GM19397 (cell line): ENCODE results near the gene ZNF142.

Experiments
- ATAC-seq: cut with Tn5 transposase; IDR thresholded peaks from one replicate; pipeline ENCODE4 v1.9.1; 2021; ENCODE audit warnings: mild to moderate bottlenecking, moderate library complexity; ENCODE audit not compliant: unreplicated experiment

The ZNF142 gene

GRCh38 chr2:218658671-218659257 is 659 bp downstream of the ZNF142 start:
- ATAC-seq: peak; percentile 30

DNA sequence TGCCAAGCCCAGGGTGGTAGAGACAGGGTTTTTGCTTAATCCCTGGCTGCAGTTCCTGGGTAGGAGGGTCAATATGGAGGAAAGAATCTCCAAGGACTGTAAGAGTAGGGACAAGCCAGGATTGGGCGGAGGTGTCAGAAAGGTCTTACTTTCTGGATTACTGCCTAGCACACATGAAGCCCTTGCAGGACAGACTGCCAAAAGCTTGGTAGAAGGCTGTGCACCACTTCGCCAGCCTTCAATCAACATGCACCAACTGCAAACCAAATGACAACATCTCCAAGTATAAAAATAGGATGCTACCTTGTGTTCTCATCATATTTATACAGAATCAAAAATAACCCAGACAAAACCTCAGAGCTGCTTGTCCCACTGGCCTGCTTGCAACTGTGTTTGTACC is 3.7 kb downstream of the ZNF142 start:
- no peak for ATAC-seq

DNA sequence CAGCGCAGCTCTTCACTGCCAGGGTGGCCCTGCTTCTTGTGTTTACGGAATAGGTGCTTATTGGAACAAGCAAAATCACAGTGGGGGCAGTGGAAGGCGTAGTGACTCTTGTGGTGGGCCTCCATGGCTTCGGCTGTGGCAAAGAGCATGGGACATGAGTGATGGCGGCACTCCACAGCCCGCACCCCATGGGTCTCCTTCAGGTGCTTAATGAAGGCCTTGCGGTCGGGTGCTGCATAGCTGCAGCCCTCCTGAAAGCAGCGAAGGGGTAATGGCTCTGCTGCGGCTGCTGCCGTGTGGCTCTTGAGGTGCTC is 10.7 kb downstream of the ZNF142 start:
- ATAC-seq: no peak

- no peak for ATAC-seq
These were observed 11.2 kb downstream of the ZNF142 start for GRCh38 chr2:218648088-218648786.

DNA sequence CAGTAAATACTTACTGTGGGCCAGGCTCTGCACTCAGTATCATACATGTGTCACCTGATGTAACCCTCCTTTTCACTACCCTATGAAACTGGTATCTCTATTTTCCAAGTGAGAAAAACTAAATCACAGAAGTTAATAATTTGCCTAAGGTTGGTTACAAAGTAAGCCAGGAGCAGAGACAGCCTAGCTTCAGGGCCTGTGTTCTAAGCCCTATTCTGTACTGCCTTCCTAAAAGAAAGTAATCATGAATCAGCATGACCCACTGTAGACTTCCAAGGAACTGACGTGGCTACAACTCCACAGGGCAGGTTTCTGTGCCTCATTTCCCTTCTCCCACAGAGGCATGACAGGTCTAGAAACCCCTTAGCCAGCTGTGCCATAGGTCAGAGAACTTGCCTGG is 14.3 kb downstream of the ZNF142 start:
- ATAC-seq: peak; percentile 45

GRCh38 chr2:218644721-218645120 is 14.7 kb downstream of the ZNF142 start:
- no peak for ATAC-seq

DNA sequence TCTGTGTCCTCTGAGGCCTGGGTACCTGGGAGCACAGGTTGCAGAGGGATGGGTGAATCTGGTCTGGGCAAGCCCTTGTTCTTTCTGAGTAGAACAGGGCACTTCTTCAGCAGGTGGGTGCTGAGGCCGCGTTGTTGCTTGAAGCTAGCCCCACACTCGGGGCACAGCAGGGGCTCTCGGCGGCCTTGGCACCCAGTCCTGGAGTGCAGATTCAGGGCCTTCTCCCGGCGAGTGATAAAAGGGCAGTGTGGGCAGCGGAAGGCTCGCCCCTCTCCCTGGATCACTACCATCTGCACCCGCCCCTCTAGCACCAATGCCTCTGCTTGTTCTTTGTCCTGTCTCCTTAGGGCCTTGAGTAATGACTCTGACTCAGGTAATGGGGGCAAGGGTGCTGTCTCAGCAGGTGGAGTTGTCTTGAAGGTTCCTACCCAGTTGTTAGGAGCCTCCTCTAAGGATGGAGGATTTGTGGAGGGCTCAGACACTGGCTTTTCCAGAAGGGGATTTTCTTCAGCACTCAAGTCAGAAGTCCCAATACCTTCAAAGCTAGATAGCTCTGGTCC is 15.6 kb downstream of the ZNF142 start:
- no peak for ATAC-seq

GRCh38 chr2:218642786-218643185 is 16.6 kb downstream of the ZNF142 start:
- no peak for ATAC-seq

GRCh38 chr2:218642121-218642656 is 17.2 kb downstream of the ZNF142 start:
- no peak for ATAC-seq

DNA sequence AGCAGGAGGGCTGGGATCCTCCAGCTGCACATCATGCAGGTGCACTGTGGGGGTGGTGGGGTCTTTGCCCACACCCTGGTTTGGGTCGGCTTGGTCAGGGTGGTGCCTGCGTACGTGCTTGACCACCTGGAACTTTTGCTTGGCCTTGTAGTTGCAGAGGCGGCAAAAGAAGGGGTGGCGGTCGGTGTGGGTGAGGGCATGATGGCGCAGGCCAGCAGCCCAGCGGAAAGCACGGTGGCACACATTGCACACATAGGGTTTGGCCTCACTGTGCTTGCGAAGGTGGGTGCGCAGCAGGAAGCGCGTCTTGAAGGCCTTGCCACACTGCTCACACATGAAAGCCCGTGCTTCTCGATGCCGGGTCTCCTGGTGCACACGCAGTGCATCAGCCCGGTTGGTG is 21.1 kb downstream of the ZNF142 start:
- no peak for ATAC-seq

DNA sequence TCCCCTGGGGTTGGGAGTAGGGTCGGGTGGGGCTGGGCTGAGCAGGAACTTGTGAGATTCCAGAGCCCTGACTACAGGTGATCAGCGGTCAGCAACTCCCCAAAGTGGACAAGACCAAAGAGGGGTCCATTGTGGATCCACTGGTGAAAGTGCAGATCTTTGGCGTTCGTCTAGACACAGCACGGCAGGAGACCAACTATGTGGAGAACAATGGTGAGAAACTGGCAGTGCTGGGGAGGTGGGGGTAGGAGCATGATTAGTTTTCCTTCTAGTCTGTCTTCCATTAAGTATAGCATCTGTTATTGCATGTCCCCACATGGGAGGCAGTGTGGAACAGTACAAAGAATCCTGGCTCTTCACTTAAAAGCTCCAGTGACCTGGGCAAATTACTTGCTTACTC is 23.7 kb downstream of the ZNF142 start:
- no peak for ATAC-seq

GRCh38 chr2:218631837-218632236 is 27.6 kb downstream of the ZNF142 start:
- no peak for ATAC-seq

DNA sequence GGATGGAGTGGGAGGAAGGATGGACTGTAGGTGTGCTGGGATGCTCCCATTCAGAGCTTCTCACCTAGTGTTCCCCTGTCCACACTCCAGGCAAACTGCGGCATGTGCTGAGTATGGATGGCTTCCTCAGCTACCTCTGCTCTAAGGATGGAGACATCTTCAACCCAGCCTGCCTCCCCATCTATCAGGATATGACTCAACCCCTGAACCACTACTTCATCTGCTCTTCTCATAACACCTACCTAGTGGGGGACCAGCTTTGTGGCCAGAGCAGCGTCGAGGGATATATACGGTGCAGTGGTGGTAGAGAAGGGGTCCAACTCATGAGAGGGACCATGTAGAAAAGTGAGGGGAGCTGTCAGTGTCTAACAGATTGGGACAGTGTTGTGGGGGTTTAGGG is 31.5 kb downstream of the ZNF142 start:
- ATAC-seq: no peak

- ATAC-seq: no peak
These were observed 33.1 kb downstream of the ZNF142 start for GRCh38 chr2:218626369-218626768.

DNA sequence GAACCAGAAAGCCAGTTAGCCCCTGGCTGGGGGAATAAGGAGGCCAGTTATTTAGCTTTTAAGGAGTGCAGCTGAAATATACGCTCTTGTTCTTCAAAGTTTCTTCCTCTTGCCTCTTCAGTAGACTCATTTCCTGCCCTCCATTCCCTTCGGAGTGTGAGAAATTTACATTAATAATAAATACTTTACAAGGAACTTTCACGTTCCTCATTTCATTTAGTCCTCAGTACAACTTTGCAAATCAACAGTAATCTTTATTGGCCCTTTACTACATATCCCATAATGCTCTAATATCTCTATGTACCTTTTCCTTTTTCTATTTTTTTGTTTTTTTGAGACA is 36.1 kb downstream of the ZNF142 start:
- no peak for ATAC-seq

DNA sequence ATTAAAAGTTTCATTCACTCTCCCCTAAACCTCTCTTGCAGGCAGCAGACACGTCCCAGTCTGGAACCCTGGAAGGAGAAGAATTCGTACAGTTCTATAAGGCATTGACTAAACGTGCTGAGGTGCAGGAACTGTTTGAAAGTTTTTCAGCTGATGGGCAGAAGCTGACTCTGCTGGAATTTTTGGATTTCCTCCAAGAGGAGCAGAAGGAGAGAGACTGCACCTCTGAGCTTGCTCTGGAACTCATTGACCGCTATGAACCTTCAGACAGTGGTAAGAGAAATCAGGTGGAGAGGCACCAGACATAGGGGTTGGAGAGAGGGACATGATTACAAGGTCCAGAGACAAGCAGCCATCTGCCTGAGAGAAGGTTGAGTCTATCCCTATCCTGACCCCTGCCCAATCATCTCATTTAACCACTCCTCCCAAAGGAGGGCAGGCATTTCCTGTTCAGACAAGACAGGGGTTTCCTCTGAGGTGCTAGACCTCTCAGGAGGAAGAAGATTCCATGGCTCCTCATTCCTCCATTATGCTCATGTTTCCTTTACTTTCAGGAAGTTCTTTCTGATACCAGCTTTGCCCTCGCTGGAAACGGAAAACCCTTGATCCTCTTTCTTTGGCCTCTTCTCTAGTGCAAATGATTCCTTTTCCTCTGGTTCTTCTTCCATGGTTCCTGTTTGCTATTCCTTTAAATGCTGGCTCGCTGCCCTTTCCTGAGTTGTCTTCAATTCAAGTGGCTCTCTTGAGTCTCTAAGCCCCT is 36.6 kb downstream of the ZNF142 start:
- no peak for ATAC-seq

GRCh38 chr2:218621007-218621406 is 38.4 kb downstream of the ZNF142 start:
- no peak for ATAC-seq

DNA sequence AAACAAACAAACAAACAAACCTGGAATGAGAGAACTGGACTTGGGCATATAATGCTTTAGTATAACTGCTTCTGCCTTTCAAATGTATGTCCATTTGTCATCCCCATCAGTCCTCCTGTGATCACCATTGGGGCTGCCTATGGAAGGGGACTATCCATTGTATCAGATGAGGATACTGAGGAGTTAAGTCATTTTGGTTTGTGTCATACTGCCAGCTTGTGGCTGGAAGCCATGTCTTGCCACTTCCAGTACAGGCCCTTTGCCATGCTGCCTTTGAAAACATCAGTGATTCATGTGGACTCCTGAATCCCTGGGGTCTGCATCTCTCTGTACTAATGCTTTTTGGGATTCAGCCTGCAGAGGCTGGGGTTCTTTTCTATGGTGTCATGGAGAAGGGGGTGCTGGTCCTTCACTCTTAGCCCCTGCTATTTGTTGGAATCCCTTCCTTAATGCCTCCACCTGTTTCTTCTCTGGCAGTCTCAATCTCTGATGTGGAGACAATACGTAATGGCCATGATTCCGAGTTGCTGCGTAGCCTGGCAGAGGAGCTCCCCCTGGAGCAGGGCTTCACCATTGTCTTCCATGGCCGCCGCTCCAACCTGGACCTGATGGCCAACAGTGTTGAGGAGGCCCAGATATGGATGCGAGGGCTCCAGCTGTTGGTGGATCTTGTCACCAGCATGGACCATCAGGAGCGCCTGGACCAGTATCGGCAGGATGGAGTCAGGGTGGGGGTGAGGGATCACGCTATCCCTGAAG is 41.1 kb downstream of the ZNF142 start:
- ATAC-seq: no peak

DNA sequence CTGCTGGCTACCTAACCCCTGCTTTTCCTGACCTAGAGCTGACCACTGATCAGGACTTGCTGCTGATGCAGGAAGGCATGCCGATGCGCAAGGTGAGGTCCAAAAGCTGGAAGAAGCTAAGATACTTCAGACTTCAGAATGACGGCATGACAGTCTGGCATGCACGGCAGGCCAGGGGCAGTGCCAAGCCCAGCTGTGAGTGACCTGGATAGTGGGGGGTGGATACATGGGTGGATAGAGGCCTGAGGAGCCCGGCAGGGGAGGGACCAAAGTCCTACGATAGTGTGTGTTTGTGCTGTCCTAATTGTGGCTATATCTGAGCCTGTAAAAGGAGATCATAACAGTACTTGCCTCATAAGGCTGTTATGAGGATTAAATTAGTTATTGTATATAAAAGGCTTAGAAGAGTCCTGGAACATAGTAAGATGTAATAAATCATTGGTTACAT is 43.5 kb downstream of the ZNF142 start:
- no peak for ATAC-seq

DNA sequence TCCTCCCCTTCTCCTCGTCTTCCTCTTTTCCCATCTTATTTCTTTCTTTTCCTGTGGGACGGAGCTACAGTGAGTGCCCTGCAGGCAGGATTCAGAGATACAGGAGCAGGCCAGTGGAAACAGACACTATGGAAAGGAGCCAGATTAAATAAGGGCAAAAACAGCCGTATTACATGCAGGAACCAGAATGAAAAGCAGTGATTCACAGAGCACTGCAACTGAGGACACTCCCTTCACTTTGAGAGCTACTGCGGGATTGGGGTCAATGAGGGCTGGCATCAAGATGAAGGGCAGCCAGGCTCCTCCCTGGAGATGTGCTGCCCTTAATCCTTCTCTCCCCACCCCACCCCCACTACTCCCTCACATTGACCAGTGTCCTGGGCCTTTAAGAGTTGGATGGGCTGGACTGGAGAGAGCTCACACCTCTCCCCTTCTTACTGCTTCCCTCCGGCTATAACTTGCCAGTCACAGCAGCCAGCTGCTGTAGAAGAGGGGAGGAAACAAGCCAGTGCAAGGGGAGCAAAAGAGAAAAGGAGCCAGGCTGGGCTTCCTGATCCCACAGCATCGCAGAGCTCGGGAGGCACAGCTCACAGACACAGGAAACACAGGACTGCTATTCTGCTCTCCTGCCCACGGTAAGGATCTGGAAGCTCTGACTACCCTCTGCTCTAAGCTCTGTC is 51.8 kb downstream of the ZNF142 start, which contains the start of gene PLCD4:
PLCD4 (plus strand) TSS at position 464 of the 680 bp plus-strand sequence. CDS start 7,841 bp downstream, outside the sequence.
- ATAC-seq: no peak
